H4 (cell line): ENCODE measurements around the gene INPP4B. TPM values are rescaled to one million over a fixed set of nuclear protein-coding genes. Genes with fewer than 3 reads are reported as not detected.
A peak's percentile ranks its signal among the peaks of the same experiment; 100 is the strongest.

Experiments used
- DNase-seq: peaks from one replicate; pipeline ENCODE4 v3.0.0-alpha.2; 2015; ENCODE audit warnings: low spot score
- total RNA-seq: library from RNA; depleted of rRNA; stranded (reverse); fragments of >200 nt; shearing (Covaris generic); gene quantifications from 2 replicates; pipeline ENCODE4 v1.2.3, GENCODE V29; 2014

The INPP4B gene
- total RNA-seq, 1 experiment from 2014 or later: 8.0 TPM

DNA sequence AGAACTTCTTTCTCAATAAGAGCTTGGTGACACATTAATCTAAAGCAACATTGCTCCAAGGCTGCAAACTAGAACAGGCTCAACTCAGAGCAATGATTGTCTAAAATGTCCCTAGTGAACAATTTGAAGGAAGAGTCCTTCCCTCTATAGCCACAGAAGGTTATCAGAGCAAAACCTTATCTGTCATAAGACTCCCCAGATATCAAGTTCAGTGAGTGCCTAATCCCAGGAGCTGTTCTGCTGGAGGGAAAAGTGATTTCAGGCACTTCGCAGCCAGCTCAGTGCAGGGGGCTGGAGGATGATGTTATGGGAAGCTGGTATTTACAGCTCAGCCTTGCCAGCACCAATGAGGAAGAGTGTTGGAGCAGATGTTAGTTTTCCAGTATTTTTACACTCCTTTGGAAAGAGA lies 497.5 kb downstream of the INPP4B start:
- DNase-seq: no peak

DNA sequence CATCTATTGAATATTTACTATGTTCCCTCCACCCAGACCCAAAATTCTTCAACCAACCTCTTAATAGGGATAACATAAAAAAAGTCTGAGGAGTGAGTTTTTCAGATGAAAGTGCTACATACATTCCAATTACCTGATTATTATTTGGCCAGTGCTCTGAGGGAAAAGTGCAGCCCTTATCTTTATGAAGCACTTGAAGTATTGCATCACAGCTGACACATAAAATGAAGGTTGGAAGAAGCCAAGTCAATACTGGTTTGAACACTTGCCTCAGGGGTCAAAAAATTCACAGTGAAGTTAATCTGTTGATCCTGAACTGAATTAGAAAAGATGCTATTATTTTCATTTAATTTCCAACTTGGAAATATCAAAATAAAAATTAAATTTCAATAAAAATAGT lies 498.9 kb downstream of the INPP4B start:
- DNase-seq: no peak

DNA sequence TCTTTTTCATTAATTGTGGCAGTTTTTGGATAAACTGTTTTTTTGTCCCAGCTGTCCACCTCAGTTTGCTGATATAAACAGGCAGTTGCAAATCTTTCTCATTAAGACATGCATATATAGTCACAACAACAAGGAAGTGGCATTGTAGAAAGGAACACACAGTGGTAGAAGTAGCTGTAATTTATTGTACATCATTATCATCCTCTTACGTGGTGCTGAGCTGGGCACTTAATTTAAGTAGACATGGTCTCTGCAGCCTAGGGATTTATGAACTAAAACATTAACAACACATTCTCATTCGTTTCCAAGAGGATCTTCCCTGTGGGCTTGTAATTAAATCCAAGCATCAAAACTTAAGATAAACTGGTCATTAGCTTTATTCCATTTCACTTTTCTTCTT lies 500.2 kb downstream of the INPP4B start:
- no peak for DNase-seq

DNA sequence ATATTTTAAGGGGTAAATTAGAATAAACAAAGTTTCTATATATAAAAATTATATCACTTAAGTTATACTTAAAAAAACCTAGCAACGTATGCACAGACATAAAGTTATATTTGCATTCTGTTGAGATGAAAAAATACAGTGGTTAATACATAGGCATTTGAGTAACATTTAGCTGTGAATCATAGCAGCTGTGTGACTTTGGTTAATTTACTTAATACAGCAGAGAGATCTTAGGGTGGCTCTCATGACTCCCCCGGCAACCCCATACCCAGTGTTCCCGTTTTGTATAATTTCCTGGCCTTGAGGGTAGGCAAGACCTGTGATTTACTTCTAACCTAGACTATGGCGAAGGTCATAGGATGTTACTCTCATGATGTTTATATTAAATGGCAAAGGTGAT lies 504.8 kb downstream of the INPP4B start:
- no peak for DNase-seq

DNA sequence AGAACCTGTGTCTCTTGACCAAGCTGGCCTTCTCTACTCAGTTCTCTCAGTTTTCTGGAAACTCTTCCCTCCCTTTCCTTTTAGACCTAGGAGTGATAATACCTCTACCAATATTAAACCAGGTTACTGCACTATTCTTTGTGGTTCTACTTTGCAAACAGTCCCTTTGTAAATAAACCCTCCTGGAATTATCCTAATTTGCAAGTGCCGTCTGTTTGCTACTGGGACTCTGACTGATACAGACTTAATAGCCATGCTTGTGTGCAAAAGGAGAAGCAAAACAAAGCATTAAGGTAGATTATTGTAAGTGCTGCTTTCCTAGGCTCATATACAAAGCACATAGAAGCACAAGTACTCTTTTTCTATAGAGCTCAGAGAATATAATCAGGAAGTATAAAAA lies 507.0 kb downstream of the INPP4B start:
- DNase-seq: no peak

DNA sequence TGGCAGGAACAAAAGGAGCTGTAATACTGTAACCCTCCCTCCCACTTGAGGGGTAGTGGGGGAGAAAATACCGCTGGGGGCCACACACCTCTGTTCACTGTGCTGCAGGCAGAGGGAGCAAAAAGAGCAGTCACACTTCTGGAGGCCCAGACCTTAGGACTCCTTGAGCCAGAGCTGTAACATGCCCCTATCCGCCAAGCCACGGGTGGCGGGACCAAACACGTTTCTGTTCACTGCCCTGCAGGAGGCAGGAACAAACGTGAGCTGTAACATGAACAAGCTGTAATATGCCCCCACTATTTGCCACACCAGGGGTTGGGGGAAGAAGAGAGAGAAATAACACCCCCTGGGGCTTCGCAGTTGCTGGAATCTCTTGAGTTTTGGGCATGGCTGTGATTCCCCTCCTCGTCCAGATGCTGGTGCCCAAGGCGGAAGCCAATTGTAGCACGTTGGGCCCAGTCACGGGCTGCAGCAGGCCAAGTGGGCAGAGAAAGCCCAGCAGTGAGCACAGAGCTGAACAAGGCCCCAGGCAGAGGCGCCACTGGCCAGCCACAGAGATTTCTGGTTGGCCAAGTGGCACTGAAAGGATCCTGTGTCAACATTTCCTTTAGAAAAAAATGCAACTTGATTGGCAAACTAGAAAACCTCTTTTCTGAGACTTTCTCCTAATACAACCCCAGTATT lies 509.7 kb downstream of the INPP4B start:
- no peak for DNase-seq

DNA sequence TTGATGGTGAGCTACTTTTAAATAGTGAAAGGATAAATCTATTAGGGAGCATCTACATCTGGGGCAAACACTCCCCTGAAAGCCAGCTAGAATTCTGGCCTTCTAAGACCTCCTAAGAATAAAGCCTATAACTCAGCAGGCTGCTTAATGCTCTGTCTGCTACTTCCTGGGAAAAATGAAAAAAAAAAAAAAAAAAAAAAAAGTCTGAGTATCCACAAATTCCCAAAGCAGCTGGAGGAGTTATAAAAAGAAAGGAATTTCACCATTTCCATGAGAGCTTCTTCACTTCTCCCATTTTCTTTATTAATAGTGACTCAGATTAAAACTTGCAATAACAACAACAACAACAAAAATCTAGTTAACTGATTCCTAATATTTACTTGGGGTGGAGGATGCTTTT lies 511.2 kb downstream of the INPP4B start:
- no peak for DNase-seq

DNA sequence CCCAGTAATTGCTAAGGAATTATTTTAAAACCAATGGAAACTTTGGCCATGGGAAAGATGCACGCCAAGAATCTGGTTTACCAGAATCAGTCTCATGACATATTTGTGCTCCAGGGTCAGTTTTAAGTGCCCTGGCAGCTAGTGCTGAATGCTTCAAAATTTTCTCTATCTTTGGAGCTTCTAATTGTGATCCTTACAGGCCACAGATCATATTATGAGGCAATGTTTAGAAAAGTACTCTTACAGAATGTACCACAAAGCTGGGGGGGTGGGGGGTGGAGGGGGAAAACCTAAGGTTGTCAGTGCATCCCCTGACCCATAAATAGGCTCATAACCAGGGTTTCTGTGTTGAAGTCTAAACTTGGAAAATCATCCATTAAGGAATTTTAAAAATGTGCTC lies 514.5 kb downstream of the INPP4B start:
- no peak for DNase-seq

DNA sequence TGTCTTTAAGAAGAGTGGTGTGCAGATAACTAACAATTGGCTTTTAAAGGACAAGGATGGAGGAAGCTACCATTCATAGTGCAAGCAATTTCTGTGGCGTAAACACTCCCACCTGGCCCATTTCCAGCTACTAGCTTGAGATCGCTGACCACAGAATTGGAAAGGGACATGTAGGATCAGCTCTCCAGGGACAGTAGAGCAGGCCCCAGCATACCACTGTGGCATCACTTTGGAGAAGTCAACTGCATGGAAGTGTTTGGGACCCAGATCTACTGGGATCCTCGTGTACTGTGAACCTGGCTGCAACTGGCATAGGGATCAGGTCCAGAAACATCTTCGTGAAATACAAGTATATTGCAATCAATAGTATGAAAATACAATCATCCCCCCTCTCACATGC lies 515.0 kb downstream of the INPP4B start:
- peak; percentile 11 for DNase-seq

DNA sequence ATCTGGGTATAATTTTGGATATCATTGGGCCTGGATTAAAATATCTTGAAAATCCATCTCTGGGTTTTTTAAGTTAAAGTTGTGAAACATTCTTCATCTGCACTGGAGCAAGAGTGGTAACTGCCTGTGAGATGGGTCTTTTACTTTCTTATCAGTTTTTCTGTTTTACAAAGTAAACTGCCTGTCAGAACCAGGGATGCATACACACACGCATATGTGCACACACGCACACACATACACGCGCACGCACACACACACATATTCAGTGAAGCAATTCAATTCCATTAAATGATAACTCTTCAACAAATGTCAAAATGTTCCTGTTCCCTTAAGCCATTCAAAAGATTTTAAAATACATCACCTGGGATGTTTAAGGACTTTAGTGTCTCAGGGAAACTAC lies 515.8 kb downstream of the INPP4B start:
- no peak for DNase-seq

DNA sequence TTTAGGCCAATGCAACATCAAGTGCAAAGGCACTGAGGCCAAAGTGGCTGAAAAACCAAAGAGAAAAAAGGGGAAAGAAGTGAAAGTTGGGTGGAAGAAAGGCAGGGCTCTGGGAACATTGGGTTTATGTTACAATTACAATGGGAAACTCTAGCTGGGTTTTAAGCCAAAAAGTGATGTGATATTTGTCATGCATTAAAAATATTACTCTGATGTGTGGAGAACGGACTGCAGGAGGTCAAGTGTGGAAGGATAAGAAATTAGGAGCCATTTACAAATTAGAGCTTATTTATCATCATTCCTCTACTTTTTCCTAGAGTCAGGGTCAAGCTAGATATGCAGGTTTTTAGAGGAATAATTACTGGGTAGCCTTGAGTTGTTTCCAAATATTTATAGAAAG lies 516.8 kb downstream of the INPP4B start:
- DNase-seq: no peak

DNA sequence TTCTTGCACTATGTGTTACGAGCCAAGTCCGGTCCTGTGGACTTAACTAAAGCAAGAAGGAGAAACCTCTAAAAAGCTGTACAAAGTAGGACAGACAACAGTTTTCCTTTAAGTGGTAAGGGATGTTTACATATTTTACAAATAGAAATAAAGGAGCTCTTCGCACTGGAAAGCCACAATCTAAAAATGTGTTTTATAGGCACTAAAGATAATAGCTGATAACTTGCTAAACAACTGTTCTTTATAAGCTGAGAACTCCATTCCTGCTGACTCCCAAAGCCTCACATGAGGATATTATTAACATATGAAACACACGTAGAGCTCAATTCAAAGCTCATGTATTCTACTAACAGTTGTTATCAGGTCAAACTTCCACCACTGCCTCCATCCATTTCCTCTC lies 519.9 kb downstream of the INPP4B start:
- no peak for DNase-seq

DNA sequence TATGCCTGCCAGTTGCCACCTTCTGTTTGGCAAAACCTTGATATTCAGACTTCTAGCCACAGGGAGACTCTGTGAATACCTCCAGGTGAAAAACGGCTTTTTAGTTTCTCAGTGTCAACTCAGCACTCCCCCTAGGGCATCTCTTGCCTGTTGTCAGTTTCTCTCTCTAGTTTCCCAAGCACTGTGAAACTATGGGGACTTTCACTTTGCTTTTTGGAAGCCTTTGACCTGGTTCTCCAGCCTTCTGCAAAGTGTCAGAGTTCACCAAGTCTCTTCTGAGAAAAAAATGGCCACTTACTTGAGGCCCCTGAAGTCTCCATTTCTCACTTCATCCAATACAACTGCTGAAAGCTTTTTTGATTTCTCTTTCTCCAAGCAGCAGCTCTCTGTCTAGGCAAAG lies 521.5 kb downstream of the INPP4B start:
- DNase-seq: no peak

DNA sequence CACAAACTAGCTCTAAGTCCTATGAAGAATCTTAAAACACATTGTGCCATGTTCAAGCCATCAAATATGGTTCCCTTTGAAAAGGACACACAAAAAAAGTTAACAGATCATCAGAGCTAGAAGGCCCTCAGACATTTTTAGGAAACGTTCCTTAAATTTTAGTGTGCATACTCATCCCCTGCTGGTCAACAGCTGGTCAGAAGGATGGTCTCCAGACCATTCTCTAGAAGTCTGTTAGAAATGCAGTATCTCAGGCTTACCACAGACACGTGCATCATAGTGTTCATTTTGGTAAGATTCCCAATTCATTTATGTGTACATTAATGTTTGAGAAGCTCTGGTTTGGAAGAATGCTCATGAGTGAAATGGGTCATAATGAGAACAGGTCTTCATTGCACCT lies 523.1 kb downstream of the INPP4B start:
- no peak for DNase-seq

DNA sequence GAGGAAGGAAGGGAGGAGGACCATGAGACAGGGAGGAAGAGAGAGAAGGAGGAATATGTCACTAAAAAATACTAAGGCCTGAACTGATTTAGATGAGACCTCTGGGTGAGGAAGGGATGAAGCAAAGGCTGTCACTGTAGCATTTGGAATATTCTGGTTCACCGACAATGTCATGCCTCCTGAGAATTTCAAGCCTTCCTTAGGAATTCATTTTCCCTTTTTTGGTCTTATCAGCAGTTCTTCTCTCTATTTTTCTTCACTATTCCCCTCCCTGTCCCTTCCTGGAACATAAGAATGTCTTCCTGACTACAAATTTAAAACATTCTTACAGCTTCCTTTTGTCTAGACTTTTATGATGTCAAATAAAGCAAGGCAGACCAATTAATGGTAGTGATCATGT lies 527.8 kb downstream of the INPP4B start:
- DNase-seq: no peak

DNA sequence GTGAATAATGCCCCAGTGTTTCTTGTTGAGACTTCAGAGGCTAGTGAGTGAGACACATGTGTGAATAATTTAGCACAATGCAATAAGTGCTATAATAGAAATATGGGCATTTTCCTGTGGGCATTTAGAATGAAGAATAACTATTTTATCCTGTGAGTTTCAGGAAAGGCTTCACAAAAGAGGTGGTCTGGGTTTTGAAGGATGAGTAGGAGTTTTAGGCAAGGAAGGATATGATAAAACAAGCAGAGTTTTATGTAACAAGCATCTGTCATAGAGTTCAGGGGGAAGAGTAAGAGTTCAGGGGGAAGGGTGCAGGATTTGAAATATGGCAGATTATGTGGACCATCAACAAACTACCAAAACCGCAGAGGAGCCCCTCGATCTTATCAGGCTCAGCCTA lies 529.2 kb downstream of the INPP4B start:
- DNase-seq: no peak

DNA sequence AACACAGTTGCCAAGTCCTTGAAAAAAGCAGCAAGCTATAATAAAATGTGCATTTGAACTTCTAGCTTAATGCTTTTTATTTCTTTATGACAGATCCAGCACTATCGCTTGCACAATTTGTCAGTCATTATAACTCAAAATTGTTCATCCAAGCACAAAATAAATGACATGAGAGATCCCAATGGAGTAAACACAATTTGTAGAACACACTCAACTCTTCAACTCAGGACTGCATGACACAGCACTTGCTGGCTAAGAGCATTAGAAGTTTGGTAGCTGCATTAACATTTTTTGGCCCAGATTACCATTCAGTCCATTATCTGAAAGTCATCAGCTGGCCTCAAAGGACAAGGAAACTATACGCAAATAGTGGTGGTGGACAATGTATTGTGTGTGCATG lies 530.1 kb downstream of the INPP4B start:
- DNase-seq: no peak

DNA sequence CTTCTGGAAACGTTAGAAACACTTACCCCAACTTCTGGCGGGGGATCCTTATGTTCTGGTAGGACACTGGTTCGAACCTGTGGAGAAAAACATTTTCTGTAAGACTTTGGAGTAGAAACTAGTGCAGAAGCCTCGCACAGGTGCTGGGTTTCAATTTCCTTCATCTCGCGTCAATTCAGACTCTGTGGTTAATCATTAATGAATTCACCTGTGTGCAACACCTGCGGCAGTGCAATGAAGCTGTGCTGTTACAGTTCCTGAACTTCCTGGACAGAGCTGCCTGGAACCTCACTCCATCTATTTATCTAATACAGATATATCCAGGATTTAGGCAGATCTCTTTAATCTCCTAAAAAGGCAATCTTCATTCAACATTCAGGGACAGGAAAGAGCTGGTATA lies 531.4 kb downstream of the INPP4B start:
- DNase-seq: no peak

DNA sequence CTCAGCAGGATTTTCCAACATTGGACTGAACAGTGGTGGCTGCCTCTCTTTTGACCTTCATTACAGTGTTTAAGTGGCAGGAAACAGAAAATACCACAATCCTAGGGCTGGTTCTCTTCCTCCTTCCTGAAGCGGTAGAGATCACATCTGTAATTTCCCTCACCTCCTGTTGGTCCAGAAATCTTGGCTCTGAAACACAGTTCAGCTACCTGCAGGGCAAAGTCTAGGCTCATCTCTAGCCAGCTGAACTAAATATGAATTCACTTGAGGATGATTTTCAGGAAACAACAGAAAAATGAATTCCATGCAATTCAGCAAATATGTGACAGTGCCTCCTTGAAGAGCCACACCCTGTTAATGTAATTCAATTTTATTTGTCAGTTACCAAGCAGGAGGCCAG lies 531.9 kb downstream of the INPP4B start:
- no peak for DNase-seq

DNA sequence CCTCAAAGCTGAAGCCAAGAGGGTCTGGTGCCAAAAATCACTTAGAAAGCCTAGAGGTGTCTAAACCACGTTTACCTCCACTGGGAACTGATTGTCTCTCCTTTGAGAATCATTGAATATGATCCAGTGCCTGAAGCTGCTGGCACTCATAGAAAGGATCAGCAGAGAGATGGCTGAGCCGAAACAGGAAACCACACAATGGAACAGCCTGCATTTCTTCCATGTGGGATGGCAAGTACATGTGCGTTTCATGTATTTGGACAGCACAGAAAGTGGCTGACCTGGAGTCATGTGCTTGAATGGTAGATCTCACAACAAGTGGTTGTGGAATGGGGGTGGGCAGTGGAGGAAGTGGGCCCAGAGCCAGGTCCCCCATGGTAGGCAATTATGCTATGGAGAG lies 533.7 kb downstream of the INPP4B start:
- no peak for DNase-seq

DNA sequence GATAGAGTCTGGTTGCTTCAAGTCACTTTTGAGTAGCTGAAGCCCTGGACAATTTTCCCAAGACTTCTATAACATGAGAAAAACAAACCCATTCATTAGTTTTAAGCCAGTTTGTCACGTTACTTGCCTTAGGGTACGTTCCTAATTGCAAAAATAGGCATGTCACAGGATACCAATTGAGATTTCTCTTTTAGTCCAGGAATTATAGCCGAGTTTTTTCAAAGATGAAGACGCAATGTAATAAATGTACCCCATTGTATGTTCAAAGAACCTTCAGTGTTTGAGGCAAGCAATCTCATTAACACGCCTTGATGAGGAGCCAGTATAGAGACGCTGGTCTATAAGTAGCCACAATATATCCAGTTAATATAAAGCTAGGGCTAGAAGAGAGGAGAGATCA lies 534.2 kb downstream of the INPP4B start:
- DNase-seq: no peak

DNA sequence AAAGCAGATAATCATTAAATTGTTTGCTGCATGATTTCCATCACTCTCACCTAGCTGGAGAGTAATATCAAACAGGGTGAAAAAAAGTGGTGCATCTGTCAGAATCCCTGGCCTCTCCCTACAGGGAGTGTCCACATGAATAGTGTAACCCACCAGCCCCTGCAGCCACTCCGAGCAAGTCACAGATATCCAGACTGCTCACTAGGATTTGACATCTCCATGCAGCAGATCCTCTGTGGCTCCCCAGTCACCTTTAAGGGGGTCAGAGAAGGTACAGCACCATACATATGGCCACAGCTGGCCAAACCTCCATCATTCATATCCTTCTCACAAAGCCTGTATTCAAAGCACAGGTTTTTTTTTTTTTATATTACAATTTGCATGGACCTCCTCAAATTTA lies 536.3 kb downstream of the INPP4B start:
- no peak for DNase-seq

DNA sequence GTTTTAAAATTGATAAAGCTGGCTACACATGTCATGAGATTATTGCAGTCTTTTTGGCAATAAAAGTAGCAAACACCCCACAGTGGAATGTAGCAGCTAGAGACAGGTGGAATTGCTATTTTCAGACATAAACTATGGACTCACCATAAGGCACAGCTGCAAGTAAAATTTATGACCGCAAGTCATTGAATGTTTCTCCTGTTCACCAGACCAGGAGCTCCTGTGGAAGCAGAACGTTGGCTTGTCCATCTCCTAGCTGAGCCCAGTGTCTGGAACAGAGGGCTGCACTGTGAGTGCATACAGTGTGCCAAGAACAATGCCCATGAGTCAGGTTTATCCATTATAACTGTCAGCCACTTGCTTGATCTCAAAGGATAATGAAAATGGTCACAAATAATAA lies 538.2 kb downstream of the INPP4B start:
- no peak for DNase-seq

DNA sequence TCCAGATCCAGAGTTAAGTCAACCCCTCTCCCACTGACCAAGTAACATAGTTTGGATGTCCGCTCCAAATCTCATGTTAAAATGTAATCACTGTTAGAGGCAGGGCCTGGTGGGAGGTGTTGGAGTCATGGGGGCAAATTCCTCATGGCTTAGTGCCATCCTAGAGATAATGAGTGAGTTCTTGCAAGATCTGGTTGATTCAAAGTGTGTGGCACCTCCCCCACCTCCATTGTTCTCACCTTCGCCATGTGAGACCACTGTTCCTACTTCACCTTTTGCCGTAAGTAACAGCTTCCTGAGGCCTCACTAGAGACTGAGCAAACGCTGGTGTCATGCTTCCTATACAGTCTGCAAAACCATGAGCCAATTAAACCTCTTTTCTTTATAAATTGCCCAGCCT lies 548.8 kb downstream of the INPP4B start:
- DNase-seq: no peak

DNA sequence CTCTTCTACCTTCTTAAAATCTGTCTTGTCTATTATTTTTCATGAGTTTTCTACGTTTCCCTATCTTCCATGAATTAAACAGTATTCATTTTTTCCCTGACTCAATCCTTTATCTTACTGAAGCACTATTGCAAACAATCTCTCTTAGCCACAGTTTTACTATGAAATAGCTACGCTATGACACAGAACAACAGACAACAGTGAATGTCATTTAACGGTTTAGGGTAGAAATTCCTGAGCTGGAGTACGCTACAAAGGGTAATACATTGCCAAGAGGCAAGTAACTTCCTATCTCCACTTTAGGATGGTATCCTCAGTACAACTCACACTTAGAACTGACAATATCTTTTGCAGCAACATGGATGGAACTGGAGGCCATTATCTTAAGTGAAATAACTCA lies 552.6 kb downstream of the INPP4B start:
- no peak for DNase-seq
